ENCODE measurements around the gene PRDM16.

PRDM16 gene

DNA sequence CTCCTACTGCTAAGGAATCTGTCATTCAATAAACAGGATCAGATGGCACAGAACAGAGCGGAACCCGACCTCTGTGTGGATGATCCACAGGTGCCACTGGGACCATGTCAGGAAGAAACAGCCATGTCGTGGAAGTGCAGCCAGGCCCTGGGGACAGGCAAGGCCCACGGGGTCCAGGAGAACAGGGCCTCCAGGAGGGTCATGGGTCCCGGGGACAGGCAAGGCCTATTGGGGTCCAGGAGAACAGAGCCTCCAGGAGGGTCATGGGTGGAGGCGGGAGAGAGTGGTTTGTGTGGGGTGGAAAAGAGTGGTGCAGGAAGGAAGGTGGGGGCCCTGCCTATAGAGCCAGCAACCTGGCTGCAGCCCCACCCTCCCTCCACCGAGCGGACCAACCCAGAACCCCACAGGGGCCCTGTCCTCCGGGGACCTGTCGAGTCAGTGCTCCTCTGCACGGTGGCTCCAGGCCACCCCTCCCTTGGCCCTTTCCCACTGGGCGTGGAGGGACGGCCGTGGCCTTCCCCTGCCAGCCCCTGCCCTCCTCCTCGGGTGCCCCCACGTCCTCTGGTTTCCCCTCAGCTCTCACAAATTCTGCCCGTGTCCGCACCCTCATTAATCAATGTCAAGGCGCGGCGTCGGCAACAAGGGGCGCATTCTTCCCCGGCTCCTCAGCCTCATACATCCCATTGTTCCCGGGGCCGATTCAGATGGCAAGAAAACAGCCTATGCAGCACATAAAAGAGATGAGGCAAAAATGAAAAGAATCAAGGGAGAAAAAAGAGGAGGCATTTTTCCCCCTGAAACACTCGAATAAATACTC, 146.4 kb downstream of the PRDM16 start:
- DNase-seq, result no peak

DNA sequence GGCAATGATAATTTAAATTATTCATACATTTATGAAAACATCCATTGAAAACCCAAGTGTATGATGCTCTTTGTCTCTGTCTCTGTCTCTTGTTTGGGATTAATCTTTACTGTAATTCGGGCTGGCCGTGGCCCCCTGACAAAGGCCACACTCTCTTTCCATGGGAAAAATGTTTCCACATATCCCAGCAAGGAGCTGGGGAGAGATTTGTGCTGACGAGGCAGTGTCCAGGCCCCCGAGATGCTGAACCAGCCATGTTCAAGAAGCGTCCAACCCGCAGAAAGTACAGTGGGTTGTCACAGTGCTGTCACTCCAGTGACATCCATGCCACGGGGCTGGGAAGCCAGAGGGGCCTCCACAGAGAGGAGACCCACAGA, 147.0 kb downstream of the PRDM16 start:
- no peak for DNase-seq

DNA sequence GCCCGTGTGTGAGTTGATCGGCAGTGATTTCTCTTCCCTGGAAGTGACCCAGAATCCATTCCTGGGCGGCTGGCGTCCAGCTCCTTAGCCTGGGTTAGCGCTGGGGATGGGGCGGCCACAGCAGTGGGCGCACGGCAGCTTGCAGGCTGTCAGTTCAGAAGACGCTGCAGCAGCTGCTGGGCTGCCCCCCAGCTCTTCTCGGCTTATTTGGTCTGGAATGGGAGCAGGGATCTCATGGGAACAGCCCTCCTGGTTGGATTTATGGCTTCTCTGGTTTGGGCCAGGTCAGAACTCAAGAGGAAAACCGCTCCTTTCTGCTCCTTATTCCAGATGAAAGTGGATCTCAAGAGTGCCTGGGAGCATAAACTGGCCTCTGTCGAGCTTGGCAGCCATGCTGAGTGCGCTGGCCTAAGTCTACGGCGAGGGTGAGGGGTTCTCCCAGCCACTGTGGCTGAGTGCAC, 148.2 kb downstream of the PRDM16 start:
- no peak for DNase-seq

DNA sequence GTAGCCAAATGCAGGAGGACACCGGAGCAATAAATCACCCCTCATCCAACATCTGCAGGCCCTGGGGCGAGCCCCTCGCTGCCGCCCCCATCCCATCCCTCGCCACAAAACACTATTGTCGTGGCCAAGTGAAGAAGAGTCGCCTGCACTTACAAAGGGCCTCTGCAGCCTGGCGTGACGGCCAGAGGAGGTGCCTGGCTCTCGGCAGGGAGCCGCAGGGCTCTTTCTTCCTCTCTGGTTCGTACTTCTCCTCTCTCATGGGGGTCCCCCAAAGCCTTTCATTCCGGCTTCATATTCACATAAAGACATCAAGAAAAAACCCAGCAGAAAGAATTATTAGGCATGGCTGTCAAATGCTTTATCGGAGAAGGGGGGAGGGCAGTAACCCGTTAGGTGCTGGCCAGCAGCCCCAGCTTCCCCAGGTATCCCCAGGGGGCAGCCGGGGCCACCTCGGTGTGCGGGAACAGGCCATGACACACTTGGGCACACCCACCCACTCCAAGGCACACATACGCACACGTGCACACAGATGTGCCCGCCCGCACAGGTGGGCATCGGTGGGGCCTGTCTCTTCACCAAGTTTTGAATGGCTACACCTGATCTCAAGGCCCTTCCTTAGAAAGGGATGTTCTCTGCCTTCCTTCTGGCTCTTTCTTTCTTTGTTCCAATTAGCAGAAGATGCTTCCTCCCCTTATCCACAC, 149.1 kb downstream of the PRDM16 start:
- DNase-seq, result no peak

DNA sequence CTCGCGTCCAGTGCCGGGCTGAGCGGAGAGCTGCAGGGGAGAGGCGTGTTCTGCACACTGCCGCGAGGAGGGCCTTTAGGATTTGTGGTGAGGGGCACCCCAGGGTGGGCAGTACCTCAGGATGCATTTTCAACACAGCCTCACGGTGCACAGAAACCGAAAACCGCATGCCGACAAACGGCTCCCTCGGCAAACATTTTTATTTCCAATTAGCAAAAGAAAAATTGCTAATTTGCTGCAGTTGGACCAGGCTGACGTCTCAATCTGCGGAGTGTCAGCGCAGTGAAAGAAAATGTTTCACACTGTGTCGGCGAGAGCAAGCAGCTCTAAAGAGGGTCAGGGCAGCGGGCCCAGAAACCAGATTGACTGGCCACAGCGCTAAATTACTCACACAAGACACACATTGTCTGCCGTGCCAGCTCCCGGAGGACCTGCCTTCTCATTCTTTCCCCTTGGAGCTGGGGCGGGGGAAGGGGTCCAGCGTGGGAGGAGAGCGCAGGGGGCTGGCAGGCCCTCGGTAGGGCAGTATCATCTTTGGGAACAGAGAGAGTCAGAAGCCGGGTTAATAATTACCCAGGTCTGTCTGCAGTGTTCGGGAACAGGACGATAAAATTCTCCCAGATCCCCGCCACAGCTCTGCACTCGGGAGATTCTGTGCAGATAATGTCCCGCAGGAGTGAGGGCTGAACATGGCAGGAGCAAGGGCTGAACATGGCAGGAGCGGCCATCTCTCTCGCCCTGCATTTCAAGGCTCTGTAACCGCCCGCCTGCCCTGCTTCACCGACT, 150.2 kb downstream of the PRDM16 start:
- DNase-seq, result no peak

DNA sequence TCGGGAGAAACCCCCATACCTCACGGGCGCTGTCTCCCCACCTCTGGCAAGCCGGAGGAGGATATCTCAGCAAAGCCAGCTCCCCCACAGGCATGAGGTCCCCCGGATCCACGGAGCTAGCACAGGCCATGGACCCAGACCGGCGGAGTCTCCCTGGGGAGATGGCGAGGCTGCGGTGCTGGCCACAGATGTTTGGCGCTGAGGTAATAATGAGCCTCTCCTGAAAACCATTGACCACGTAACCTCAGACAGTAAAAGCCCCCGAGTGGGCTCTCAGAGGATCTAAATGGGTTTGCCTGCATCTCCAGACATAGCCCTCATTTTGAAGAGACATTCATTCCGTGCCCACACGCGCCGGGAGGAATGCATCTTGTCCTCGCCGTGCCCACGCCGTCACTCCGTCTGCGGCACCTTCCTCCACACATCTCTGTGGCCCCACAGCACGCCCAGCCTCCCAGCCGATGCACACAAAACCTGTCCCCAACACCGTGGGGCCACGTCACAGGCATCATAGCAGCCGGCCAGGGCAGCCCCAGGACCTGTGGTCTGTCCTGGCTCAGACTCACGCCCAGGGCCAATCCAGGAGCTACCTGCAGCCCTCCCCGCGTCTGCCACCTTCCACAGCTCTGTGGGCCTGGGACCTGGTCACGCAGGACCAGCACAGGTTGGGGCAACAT, 150.9 kb downstream of the PRDM16 start:
- DNase-seq, result no peak

DNA sequence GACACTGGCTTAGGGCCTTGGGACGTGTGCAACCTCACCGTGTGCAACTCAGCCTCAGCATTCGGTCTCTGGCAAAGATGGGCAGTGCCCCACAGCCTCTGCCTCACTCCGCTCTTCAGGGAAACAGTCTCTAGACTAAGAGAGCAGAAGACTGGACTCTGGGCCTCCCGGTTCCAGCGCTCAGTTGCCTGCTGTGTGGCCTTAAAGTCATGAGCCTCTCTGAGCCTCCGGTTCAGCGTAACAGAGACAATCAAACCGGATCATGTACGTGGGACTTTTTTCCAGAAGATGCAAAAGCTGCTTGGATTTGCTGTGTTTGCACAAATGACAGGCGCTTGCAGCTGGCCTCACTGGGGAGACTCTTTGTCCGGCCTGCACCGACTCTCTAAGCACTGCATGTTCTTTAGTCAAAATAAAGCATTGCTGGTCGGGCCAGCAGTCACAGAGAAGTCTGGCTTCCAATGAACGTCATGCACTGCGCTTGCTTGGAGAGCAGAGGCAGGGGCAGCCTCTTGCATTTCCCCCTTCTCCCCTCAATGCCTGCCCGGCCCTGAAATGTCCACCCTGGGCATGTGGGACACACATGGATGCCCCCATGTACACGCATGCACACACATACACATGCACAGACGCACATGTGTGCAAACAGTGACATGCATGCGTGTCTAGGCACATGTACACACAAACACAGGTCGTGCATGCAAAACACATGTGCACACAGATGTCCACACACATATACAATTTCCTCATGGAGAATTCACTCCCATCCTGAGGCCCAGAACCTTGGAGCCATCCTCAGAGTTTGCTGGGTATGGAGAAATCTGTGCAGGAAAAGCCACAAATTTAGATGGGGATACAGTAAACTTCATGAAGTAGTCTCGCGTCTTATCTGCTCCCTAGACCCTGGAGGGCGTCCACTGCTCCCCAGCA, 152.4 kb downstream of the PRDM16 start:
- no peak for DNase-seq

DNA sequence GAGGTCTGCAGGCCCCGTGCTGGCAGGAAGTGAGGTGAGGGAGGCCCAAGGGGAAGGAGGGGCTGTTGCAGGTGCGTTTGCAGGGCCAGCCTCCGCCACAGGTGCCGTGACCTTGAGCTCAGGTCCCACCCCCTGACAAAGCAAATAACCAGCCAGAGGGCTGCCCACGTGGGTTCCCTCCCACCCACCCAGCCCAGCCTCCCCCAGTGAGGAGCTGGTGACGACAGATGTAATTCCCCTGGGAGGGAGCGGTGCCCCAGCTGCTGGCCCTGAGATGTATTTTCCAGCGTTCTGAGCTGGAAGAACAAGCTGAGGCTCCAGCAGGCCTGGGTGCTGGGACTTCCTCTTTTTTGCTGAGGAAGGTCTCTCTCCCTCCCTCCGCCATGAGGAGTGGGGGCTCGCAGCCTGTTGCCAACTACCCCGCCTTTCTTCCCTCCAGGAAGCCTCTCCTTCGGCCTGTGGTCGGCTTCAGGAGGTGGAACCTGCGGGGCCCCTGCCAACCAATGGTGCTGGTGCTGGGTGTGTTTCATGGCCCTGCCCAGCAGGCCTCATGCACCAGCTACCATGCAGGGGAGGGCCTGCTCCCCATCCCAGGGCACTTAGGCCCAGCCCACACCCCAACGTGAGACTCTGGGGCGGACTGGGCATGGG, 153.2 kb downstream of the PRDM16 start:
- DNase-seq, result no peak

DNA sequence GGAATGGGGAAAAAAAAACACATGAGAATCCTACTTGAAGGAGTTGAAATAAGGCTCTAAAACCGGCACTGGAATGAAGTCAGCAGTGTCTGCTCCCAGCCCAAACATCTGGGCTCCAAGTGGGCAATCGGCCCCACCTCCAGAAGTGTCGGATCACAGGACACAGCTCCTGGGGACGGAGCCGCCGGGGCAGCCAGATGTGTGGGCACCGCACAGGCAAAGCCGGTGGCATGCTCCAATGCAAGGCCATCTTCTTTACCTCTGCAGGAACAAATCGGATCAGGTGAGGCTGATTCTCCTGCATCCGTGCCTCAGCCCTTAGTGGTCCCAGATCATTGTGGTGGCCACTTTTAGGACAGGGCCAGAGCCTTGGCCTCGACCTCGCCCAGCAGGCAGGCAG, 156.7 kb downstream of the PRDM16 start:
- DNase-seq, result no peak

DNA sequence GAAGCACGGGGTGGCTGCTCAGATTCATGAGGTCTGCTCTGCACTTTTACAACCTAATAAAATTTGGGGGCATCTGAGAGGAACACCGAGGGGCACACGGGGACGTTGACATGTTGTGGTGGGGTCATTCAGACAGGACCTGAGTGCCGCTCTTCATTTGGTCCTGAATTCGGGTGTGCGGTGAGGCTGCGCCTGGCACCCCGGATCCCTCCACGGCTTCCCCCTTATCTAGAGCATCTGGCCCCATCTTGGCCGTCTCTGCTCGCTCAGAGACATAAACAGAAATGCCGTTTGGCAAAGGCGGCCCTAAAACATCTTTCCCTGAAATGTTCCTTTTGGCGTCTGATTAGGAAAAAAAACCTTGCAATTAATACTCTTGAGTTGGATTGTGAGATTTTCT, 157.2 kb downstream of the PRDM16 start:
- DNase-seq, result no peak

DNA sequence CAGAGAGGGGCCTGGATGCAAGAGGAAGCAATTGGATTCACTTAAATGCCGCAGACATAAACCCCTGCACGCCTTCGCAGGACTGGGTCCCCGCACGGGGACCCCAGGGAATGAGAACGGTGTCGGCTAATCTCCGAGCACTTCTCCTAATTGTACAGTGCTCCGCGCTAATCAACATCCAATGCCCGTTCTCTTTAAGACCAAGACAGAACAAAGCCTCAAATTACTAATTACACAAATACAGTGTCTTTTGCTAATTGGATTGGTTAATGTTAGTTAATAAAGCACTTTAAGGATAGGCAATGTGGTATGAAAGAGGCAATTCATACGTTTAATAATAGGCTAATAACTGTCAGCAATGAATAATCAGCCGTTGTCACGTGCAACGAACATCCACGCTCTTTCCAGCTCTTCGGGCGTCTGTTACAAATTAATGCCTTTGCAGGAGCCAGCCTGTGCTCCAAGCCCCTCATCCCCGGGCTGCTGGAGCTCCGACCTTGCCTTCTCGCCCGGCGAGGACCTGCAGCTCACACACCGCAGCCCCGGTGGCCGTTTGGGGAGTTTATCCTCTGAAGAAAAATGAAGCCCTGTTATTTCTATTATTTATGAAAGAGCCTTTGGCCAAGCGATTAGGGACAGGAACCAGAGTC, 157.8 kb downstream of the PRDM16 start:
- DNase-seq, result no peak

DNA sequence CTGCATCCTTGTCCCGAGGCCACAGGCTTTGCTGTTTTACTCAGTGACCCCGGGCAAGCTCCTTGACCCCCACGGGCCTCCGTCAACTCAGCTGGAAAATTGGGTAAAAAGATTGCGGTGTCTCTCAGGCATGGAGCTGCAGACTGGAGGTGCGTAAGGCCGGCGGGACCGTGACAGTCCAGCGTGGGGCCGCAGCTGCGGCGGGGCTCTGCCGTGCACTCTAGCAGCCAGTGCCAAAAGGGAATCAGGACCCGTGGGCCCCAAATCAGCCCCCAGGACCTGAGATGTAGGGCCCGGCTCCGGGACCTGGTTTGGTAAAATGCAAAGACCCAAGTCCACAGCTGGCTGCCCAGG, 158.3 kb downstream of the PRDM16 start:
- no peak for DNase-seq

DNA sequence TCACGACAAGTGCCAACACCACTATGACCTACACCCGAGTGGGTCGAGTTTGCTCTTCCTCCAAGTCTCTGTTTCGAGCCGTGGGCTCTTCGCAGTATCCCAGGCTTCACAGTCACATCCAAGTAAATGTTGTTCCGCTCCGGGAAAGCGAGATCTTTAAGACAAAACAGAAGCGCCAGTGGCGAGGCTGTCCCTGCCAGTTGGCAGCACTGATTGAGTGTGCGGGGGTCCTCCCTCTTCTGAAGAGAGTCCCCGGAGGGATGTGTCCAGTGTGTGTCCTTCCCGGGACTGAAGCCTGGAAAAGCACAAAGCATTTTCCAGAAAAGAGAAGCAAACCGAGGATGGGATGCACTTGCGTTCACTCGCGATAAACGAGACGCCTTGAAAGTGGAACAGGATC, 158.9 kb downstream of the PRDM16 start:
- no peak for DNase-seq

DNA sequence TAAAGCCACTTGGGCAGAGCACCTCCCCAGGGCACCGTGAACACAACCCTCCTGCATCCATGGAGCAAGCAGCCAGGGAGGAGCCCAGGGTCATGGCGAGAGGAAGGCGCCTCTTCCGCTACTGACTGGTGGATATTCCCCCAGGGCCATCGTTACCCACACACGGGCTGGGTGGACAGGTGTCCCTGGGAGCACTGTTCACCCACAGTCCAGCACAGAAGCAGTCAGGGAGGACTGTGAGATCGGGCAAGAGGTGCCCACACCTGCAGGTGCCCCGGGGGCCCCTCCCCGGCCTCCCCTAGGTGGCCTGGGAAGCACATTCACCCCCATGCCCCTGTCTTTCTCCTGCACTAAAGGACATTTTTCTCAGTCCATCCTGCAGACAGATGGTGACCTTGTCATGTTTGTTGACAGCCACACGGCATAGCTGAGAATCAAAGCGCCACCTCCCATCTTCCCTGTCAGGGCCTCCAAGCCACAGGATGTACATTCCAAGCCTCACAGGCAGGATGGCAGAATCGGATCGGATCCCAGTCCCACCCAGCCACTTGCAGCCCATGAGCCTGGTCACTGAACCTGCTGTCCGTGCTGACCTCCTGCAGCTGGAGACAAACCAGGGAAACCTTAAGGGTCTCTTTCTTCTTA, 160.2 kb downstream of the PRDM16 start:
- no peak for DNase-seq

DNA sequence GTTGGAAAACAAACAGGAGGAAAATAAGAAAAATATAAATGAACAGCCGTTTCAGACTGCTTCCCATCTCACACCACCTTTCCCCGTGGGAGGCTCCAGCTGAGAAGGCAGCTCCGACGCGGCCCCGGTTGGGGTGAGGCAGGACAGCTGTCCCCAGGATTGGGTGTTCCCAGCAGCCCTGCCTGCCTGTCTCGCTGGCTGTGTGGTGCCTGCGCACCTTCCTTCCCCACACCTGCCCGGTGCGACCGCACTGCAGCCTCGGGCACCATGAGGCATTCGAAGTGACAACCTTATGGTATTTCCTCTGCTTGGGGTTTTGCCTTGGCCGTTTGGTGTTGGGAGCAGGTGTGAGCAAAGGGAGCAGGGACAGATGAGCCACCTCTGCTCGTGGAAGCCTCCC, 161.6 kb downstream of the PRDM16 start:
- no peak for DNase-seq

DNA sequence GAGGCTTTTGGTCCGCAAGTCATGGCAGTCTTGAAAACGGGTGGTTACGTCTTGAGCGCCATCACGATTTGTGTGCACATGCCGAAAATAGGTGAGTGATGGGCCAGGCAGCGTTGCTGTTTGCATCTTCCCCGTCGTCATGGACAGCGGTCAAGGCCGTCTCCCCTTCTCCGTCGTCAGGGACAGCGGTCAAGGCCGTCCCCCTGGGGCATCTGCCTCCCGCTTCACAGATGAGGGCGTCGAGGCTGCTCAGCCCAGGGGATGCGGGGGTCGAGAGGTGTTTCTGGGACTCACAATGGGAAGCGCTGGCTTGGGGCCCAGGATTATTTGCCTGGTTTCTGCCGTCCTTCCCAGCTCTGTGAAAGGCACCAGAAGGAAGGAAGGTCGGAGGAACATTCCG, 162.2 kb downstream of the PRDM16 start:
- DNase-seq, result no peak

DNA sequence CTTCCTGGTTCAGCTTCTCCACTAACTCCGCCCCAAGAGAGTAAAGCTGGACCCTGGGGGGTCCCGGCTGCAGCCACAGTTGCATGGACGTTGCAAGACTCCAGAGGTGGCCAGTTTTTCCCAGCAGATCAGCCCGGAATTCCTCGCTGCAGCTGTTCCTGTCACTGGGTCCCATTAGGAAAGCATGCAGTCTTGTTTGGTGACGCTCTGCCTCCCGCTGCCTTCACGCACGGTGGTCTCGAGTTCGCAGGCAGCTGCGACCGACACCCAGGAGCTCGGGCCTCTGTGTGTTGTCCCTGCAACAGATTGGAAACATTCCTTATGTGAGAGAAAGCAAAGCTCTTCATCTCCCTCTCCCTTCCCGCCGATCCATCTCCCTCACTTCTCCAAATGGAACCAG, 162.8 kb downstream of the PRDM16 start:
- DNase-seq, result no peak

DNA sequence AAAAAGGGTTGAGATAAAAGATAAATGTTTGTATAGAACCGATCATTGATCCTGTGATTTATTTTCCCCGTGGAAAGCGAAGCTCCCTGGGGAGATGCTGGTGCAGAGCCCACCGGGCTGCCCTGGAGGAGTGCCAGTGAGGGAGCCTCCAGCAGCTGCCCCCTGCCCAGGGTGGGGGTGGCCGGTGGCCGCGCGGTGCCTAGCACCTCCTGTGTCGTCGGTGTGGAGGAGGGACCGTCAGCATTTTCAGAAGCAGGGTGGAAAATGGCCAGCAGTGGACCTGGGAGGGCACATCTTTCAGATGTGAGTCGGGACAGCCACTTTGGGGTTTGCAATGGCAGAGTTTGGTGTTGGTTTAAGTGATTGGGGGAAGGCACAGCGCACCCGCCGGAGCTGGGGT, 164.0 kb downstream of the PRDM16 start:
- DNase-seq, result no peak

DNA sequence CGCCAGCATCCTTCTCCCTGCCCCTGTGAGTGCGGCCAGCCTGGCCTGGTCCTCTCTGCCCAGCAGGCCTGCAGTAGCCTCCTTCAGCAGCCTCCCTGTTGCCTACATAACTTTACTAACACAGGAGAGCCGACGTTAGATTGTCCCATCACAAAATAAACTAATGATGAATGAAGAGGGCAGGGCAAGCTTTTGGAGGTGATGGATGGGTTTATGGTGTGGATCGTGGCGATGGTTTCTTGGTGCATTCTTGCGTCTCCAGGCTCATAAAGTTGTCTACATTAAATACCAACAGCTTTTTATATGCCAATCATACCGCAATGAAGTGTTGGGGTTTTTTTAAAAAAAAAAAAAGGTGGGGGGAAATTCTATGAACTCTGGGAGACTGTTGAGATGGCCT, 164.5 kb downstream of the PRDM16 start:
- no peak for DNase-seq

DNA sequence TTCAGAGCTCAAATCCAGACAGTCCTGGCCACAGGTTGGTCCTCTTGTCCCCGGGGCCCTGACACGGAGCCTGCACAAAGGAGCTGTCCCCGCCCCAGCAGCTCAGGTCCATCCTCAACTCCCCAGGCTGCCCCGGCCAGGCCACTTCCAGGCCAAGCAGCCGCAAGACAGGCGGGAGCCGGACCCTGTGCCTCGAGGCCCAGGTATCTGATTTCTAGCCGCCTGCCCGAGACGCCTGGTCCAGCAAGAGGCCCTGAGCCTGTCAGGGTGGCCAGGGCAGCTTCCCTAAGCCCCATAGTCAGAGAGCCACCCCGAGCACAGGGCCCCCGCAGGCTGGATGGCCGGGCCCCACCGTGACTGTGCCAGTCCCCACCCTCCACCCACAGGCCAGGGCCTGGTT, 165.3 kb downstream of the PRDM16 start:
- DNase-seq, result no peak

DNA sequence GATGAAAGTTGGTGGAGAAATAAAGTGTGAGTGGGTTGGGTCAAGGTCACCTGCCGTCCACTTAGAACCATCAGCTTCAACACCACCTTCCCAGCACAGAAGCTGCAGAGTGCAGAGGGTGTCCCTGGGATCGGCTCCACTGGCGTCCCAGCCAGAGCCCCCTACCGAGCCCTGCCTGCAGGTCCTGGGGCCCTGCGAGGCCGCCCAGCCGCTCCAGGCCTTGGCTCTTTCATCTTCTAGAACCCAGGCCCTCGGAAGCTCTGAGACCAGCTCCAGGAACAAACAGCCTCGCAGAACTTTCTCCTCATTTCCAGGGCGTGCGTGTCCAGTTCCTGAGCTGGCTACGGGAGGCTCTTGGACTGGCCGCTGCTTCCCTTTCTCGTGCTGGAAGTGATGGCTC, 166.0 kb downstream of the PRDM16 start:
- DNase-seq, result no peak
